ENCODE data around the gene TNS3.

- TF ChIP-seq, protein P1, sequence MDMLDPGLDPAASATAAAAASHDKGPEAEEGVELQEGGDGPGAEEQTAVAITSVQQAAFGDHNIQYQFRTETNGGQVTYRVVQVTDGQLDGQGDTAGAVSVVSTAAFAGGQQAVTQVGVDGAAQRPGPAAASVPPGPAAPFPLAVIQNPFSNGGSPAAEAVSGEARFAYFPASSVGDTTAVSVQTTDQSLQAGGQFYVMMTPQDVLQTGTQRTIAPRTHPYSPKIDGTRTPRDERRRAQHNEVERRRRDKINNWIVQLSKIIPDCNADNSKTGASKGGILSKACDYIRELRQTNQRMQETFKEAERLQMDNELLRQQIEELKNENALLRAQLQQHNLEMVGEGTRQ (IDR thresholded peaks at IDR 0.05; ENCODE audit: borderline replicate concordance, low read depth, low read length), result no peak
- TF ChIP-seq SIN3A (IDR thresholded peaks at IDR 0.05; ENCODE audit: low read depth, low read length), result no peak
- TF ChIP-seq EZH2 (IDR thresholded peaks at IDR 0.05; ENCODE audit: borderline replicate concordance, control insufficient read depth, low read depth, low read length), result no peak
- no peak for TF ChIP-seq BCL3 (IDR thresholded peaks at IDR 0.05; ENCODE audit: borderline replicate concordance, insufficient read depth, low read depth, low read length, poor library complexity, severe bottlenecking)
- no peak for TF ChIP-seq CTCF (IDR thresholded peaks at IDR 0.05 in 2 of 3, conservative IDR thresholded peaks at IDR 0.05 in 1 of 3; ENCODE audit: control insufficient read depth in 2 of 3, extremely low read depth in 1 of 3, insufficient read depth in 1 of 3, low read depth in 3 of 3, low read length in 3 of 3)
- no peak for TF ChIP-seq DPF2 (IDR thresholded peaks at IDR 0.05)
- TF ChIP-seq EP300 (IDR thresholded peaks at IDR 0.05; ENCODE audit: borderline replicate concordance in 1 of 2, control insufficient read depth in 1 of 2, low read depth in 2 of 2, low read length in 2 of 2), result no peak
- TF ChIP-seq, protein P2, sequence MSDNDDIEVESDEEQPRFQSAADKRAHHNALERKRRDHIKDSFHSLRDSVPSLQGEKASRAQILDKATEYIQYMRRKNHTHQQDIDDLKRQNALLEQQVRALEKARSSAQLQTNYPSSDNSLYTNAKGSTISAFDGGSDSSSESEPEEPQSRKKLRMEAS (IDR thresholded peaks at IDR 0.05; ENCODE audit: low read depth, low read length), result no peak
- TF ChIP-seq RCOR1 (conservative IDR thresholded peaks at IDR 0.05; ENCODE audit: low read depth, low read length), result no peak
- TF ChIP-seq RELA (IDR thresholded peaks at IDR 0.05; ENCODE audit: borderline replicate concordance, partially characterized antibody), result no peak
- TF ChIP-seq POLR2A (IDR thresholded peaks at IDR 0.05; ENCODE audit: low read depth, low read length), result no peak
- TF ChIP-seq SREBF1 (IDR thresholded peaks at IDR 0.05; ENCODE audit: low read length), result no peak
- no peak for TF ChIP-seq SP1 (IDR thresholded peaks at IDR 0.05; ENCODE audit: low read depth, low read length)
These were observed 188.5 kb downstream of the TNS3 start for GRCh38 chr7:47393406-47393805.

All from GM12878 (cell line).